GM23248 (cell line): Measurements from ENCODE around the gene B4GAT1. TPM values are rescaled to one million over a fixed set of nuclear protein-coding genes. Genes with fewer than 3 reads are reported as not detected.

Experiments used
- DNase-seq: peaks from one replicate; pipeline ENCODE4 v3.0.0-alpha.2; 2015
- H2AFZ ChIP-seq: fragments of 200-600 bp; sonication (generic); 2 replicates; pipeline ENCODE4 v1.6.1; 2016; ENCODE audit warnings: antibody characterized with exemption
- H3F3A ChIP-seq: fragments of 200-600 bp; sonication (generic); 2 replicates; pipeline ENCODE4 v1.6.1; 2016; ENCODE audit warnings: mild to moderate bottlenecking, antibody characterized with exemption, mixed run types; ENCODE audit not compliant: insufficient read depth
- H3K27ac ChIP-seq: fragments of 200-600 bp; sonication (generic); 2 replicates; pipeline ENCODE4 v1.5.1; 2016; ENCODE audit warnings: mild to moderate bottlenecking
- H3K27me3 ChIP-seq: fragments of 200-600 bp; sonication (generic); replicated peaks from 2 replicates; pipeline ENCODE4 v1.6.1; 2016; ENCODE audit warnings: mild to moderate bottlenecking; ENCODE audit not compliant: insufficient read depth
- H3K36me3 ChIP-seq: fragments of 200-600 bp; sonication (generic); 2 replicates; pipeline ENCODE4 v1.6.1; 2016; ENCODE audit warnings: low read depth, mild to moderate bottlenecking
- H3K4me1 ChIP-seq: fragments of 200-600 bp; sonication (generic); 2 replicates; pipeline ENCODE4 v1.6.1; 2016; ENCODE audit warnings: mild to moderate bottlenecking; ENCODE audit not compliant: insufficient read depth
- H3K4me2 ChIP-seq: fragments of 200-600 bp; sonication (generic); one replicate; pipeline ENCODE4 v1.6.1; 2016; ENCODE audit warnings: mild to moderate bottlenecking; ENCODE audit not compliant: unreplicated experiment
- H3K4me3 ChIP-seq: fragments of 200-600 bp; sonication (generic); 2 replicates; pipeline ENCODE4 v1.5.1; 2016; ENCODE audit warnings: mild to moderate bottlenecking
- H3K79me2 ChIP-seq: fragments of 200-600 bp; sonication (generic); 2 replicates; pipeline ENCODE4 v1.6.1; 2016; ENCODE audit warnings: mild to moderate bottlenecking; ENCODE audit not compliant: insufficient read depth
- H3K9ac ChIP-seq: fragments of 200-600 bp; sonication (generic); 2 replicates; pipeline ENCODE4 v1.6.1; 2016; ENCODE audit warnings: mild to moderate bottlenecking
- H3K9me2 ChIP-seq: fragments of 200-600 bp; sonication (generic); 2 replicates; pipeline ENCODE4 v1.6.1; 2016; ENCODE audit warnings: mixed run types, mild to moderate bottlenecking, moderate library complexity; ENCODE audit not compliant: insufficient read depth
- H3K9me3 ChIP-seq: fragments of 200-600 bp; sonication (generic); one replicate; pipeline ENCODE4 v1.6.1; 2017; ENCODE audit warnings: low read depth
- H4K20me1 ChIP-seq: fragments of 200-600 bp; sonication (generic); 2 replicates; pipeline ENCODE4 v1.6.0; 2016; ENCODE audit not compliant: insufficient read depth
- EZH2 ChIP-seq: fragments of 200-600 bp; sonication (generic); IDR thresholded peaks from 2 replicates; pipeline ENCODE4 v1.6.1; 2018; ENCODE audit warnings: antibody characterized with exemption, mild to moderate bottlenecking; ENCODE audit not compliant: insufficient read depth, poor library complexity, severe bottlenecking
- EZH2phosphoT487 ChIP-seq: fragments of 200-600 bp; sonication (generic); IDR thresholded peaks from 2 replicates; pipeline ENCODE4 v1.6.1; 2018; ENCODE audit warnings: antibody characterized with exemption, moderate library complexity, mild to moderate bottlenecking, low read depth; ENCODE audit not compliant: insufficient read depth
- WGBS, 2 experiments: methylation state at CpG; one replicate each; pipeline ENCODE4 v1.1.6; 2015 to 2017; ENCODE audit warnings: low lambda C conversion rate in 2 of 2, low coverage in 1 of 2; ENCODE audit errors: missing lambda C conversion rate in 2 of 2; 5-methylcytosine and 5-hydroxymethylcytosine counted together
- in situ Hi-C: fragments of 300-500 bp; cut with MboI; formaldehyde crosslinking; loops from 2 replicates; pipeline ENCODE4 v1.15.0; 2020
- polyA plus RNA-seq: library from polyadenylated mRNA; unstranded; fragments of >200 nt; fragmentation: Nextera tagmentation; extraction: Ambion mirVana; gene quantifications from 2 replicates; pipeline ENCODE4 v1.2.1, GENCODE V29; 2016
- total RNA-seq: library from RNA; depleted of rRNA; stranded (reverse); fragments of >200 nt; shearing (Covaris generic); gene quantifications from 2 replicates; pipeline ENCODE4 v1.2.3, GENCODE V29; 2014

B4GAT1 gene
- total and polyA plus RNA-seq, 2 experiments from 2014 or later, result 23.9 to 32.0 TPM

GRCh38 chr11:66328302-66329144 lies 18.9 kb downstream of the B4GAT1 start:
- Histone ChIP-seq H3K27me3 (no peaks in the 10 kb centered on the region), H3K4me2 (peak overlapping the region; percentile 40), H3K9ac (peak overlapping the region; percentile 76), H3K4me3 (peak overlapping the region; percentile 36; the same call in 1 of the 2 replicates), H3K36me3 (no peaks in the 10 kb centered on the region; the same call in 1 of the 2 replicates), H3K27ac (peak overlapping the region; percentile 95), H3K9me3 (no peaks in the 10 kb centered on the region), H3K79me2 (peaks cover 13% of the 10 kb centered on the region), H2AFZ (peak overlapping the region; percentile 57; the same call in 1 of the 2 replicates), H3F3A (peaks cover 44% of the 10 kb centered on the region), H4K20me1 (no peaks in the 10 kb centered on the region), H3K4me1 (peaks cover 47% of the 10 kb centered on the region), H3K9me2 (no peaks in the 10 kb centered on the region)
- peak; percentile 86 for DNase-seq
- 8 to 9% methylated on average over 19 of the region's 19 CpGs for WGBS, 2 experiments
- TF ChIP-seq EZH2phosphoT487 (no peak), EZH2 (no peak)
- in situ Hi-C loops, result no loop called here

- Histone ChIP-seq H3K4me1 (peaks cover 47% of the 10 kb centered on the region), H3K27me3 (no peaks in the 10 kb centered on the region), H2AFZ (no peak overlapping the region), H3K27ac (peak overlapping the region; percentile 95), H3F3A (peaks cover 49% of the 10 kb centered on the region), H3K79me2 (peaks cover 7% of the 10 kb centered on the region), H4K20me1 (no peaks in the 10 kb centered on the region), H3K9ac (peak overlapping the region; percentile 76), H3K36me3 (no peaks in the 10 kb centered on the region; the same call in 1 of the 2 replicates), H3K4me3 (0 out of 2 replicates have a peak overlapping the region, but pooled peaks have one; percentile 1), H3K9me2 (no peaks in the 10 kb centered on the region), H3K4me2 (peak overlapping the region; percentile 40), H3K9me3 (no peaks in the 10 kb centered on the region)
- WGBS, 2 experiments, result 0 to 8% methylated on average over 3 of the region's 3 CpGs
- no peak for TF ChIP-seq EZH2phosphoT487
- no peak for TF ChIP-seq EZH2
- DNase-seq, result peak; percentile 81
- in situ Hi-C loops, result no loop called here
Observed at GRCh38 chr11:66328031-66328301, 19.5 kb downstream of the B4GAT1 start.

- in situ Hi-C loops, result no loop called here
- TF ChIP-seq EZH2phosphoT487 (no peak), EZH2 (no peak)
- H3K27ac ChIP-seq, result peak overlapping the region; percentile 95
- H3K9ac ChIP-seq, result peak overlapping the region; percentile 76
- peaks cover 49% of the 10 kb centered on the region for H3F3A ChIP-seq
- H4K20me1 ChIP-seq, result no peaks in the 10 kb centered on the region
- H3K79me2 ChIP-seq, result 0 out of 2 replicates have a peak, but pooled peaks cover 2% of the 10 kb centered on the region
- H3K9me2 ChIP-seq, result no peaks in the 10 kb centered on the region
- no peaks in the 10 kb centered on the region; the same call in 1 of the 2 replicates for H3K36me3 ChIP-seq
- H3K4me3 ChIP-seq, result peak overlapping the region; percentile 39
- H3K9me3 ChIP-seq, result no peaks in the 10 kb centered on the region
- WGBS, 2 experiments, result 2% methylated on average over 10 of the region's 10 CpGs
- H2AFZ ChIP-seq, result peak overlapping the region; percentile 34; the same call in 1 of the 2 replicates
- H3K27me3 ChIP-seq, result no peaks in the 10 kb centered on the region
- peaks cover 50% of the 10 kb centered on the region for H3K4me1 ChIP-seq
- DNase-seq, result peak; percentile 92
- H3K4me2 ChIP-seq, result peak overlapping the region; percentile 68
Observed at GRCh38 chr11:66327171-66328030, 20.0 kb downstream of the B4GAT1 start.
